Trophoblast cell (in vitro differentiated cells and primary cell): ENCODE results near the gene TMEM208.

Source experiments
- DNase-seq, 2 donors: peaks; one replicate each; pipeline ENCODE4 v3.0.0-alpha.2; 2016
- H2AFZ ChIP-seq: 2 replicates; pipeline ENCODE4 v1.6.1; 2013; ENCODE audit warnings: low read length, moderate library complexity, mild to moderate bottlenecking; ENCODE audit not compliant: insufficient read depth, poor library complexity
- H2AK5ac ChIP-seq: 2 replicates; pipeline ENCODE4 v1.6.1; 2013; ENCODE audit warnings: mild to moderate bottlenecking, low read length
- H2BK120ac ChIP-seq: 2 replicates; pipeline ENCODE4 v1.6.1; 2013; ENCODE audit warnings: low read length, mild to moderate bottlenecking, moderate library complexity; ENCODE audit not compliant: insufficient read depth, poor library complexity
- H2BK12ac ChIP-seq: 2 replicates; pipeline ENCODE4 v1.6.1; 2013; ENCODE audit warnings: mild to moderate bottlenecking, low read length, moderate library complexity
- H2BK5ac ChIP-seq: 2 replicates; pipeline ENCODE4 v1.6.1; 2013; ENCODE audit warnings: low read length, low read depth, moderate library complexity, mild to moderate bottlenecking; ENCODE audit not compliant: poor library complexity
- H3K14ac ChIP-seq: 2 replicates; pipeline ENCODE4 v1.6.1; 2013; ENCODE audit warnings: mild to moderate bottlenecking, low read length
- H3K18ac ChIP-seq: 2 replicates; pipeline ENCODE4 v1.6.1; 2013; ENCODE audit warnings: mild to moderate bottlenecking, low read length
- H3K23ac ChIP-seq: 2 replicates; pipeline ENCODE4 v1.6.1; 2013; ENCODE audit warnings: low read length
- H3K27ac ChIP-seq: 2 replicates; pipeline ENCODE4 v1.5.1; 2013; ENCODE audit warnings: low read depth, mild to moderate bottlenecking, inconsistent platforms, low read length, moderate library complexity
- H3K27me3 ChIP-seq: 2 replicates; pipeline ENCODE4 v1.6.1; 2013; ENCODE audit warnings: inconsistent platforms, mild to moderate bottlenecking, low read length, moderate library complexity; ENCODE audit not compliant: insufficient read depth
- H3K36me3 ChIP-seq, 2 experiments: 1 replicate in 1 of 2; 2 replicates in 1 of 2; pipeline ENCODE4 v1.6.1; 2013; ENCODE audit warnings: low read length in 2 of 2, mild to moderate bottlenecking in 2 of 2, moderate library complexity in 1 of 2; ENCODE audit not compliant: insufficient read depth in 2 of 2, control insufficient read depth in 1 of 2
- H3K4ac ChIP-seq: 2 replicates; pipeline ENCODE4 v1.6.1; 2013; ENCODE audit warnings: low read depth, mild to moderate bottlenecking, low read length, moderate library complexity
- H3K4me1 ChIP-seq, 2 experiments: 1 replicate in 1 of 2; 2 replicates in 1 of 2; pipeline ENCODE4 v1.6.1; 2013; ENCODE audit warnings: low read length in 2 of 2, mild to moderate bottlenecking in 2 of 2, moderate library complexity in 1 of 2; ENCODE audit not compliant: insufficient read depth in 2 of 2, control insufficient read depth in 1 of 2
- H3K4me2 ChIP-seq: 2 replicates; pipeline ENCODE4 v1.6.1; 2013; ENCODE audit warnings: inconsistent platforms, mild to moderate bottlenecking, low read length, moderate library complexity
- H3K4me3 ChIP-seq: 2 replicates; pipeline ENCODE4 v1.5.1; 2013; ENCODE audit warnings: mild to moderate bottlenecking, low read depth, low read length, inconsistent platforms
- H3K79me1 ChIP-seq: one replicate; pipeline ENCODE4 v1.6.1; 2013; ENCODE audit warnings: low read length
- H3K79me2 ChIP-seq: 2 replicates; pipeline ENCODE4 v1.6.1; 2013; ENCODE audit warnings: low read length, mild to moderate bottlenecking; ENCODE audit not compliant: control insufficient read depth, insufficient read depth, poor library complexity
- H3K9ac ChIP-seq: 2 replicates; pipeline ENCODE4 v1.6.1; 2013; ENCODE audit warnings: mild to moderate bottlenecking, low read length
- H3K9me3 ChIP-seq: 2 replicates; pipeline ENCODE4 v1.6.1; 2013; ENCODE audit warnings: low read depth, mild to moderate bottlenecking, control low read depth, inconsistent platforms, low read length; ENCODE audit not compliant: insufficient read depth
- H4K12ac ChIP-seq: 2 replicates; pipeline ENCODE4 v1.6.1; 2013; ENCODE audit warnings: low read depth, mild to moderate bottlenecking, low read length, moderate library complexity
- H4K8ac ChIP-seq: 2 replicates; pipeline ENCODE4 v1.6.1; 2013; ENCODE audit warnings: low read depth, mild to moderate bottlenecking, low read length, moderate library complexity
- H4K91ac ChIP-seq: one replicate; pipeline ENCODE4 v1.6.1; 2013; ENCODE audit warnings: low read depth, mild to moderate bottlenecking, low read length, moderate library complexity
- WGBS: extraction: QIAGEN DNeasy Blood & Tissue Kit; methylation state at CpG from one replicate; pipeline ENCODE4 v1.1.7; 2013; ENCODE audit warnings: missing lambda C conversion rate; ENCODE audit not compliant: insufficient read length, insufficient coverage; ENCODE audit errors: extremely low coverage; 5-methylcytosine and 5-hydroxymethylcytosine counted together

The TMEM208 gene

DNA sequence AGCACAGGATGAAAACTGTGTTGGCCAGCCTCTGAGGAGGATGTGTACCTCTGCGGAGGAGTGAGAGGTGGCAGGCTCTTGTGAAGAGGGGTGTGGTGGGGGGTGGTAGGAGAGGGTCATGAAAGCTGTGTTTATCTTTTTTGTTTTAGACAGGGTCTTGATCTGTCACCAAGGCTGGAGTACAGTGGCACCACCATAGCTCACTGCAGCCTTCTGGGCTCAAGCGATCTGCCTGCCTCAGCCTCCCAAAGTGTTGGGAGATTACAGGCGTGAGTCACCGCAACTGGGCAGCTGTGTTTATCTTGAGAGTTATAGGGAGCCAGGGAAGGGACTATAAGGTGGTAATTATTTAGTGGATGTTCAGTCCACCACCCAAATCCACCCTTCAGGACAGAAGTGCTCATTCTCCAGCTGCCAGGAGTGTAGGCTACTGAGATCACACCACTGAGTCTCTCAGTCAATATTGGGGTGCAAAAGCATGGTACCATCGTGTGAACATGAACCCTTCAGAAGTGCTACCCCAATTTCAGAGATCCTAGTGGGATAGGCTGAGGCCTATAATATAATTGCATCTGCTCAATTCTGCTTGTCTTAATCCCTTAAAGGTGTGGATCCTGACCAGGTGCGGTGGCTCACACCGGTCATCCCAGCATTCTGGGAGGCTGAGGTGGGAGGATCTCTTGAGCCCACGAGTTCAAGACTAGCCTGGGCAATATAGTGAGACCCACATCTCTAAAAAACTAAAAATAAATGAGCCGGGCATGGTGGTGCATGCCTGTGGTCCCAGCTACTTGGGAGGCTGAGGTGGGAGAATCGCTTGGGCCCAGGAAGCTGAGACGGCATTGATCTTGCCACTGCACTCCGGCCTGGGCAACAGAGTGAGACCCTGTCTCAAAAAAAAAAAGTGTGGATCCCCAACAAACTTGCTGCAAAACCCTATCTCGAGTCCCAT, 36.2 kb upstream of the TMEM208 start:
- H3K27ac ChIP-seq = no peak overlapping the region
- peak overlapping the region; percentile 46 for H4K91ac ChIP-seq
- no peak overlapping the region for H3K4ac ChIP-seq
- H3K9me3 ChIP-seq = no peaks in the 10 kb centered on the region
- H3K18ac ChIP-seq = no peak overlapping the region
- H3K79me2 ChIP-seq = peaks cover 12% of the 10 kb centered on the region
- H3K9ac ChIP-seq = no peak overlapping the region
- no peak overlapping the region for H4K8ac ChIP-seq
- no peak overlapping the region for H3K23ac ChIP-seq
- H4K12ac ChIP-seq = no peak overlapping the region
- H3K4me1 ChIP-seq = peaks cover 25 to 29% of the 10 kb centered on the region in 2 experiments
- H3K36me3 ChIP-seq = peaks cover 22 to 25% of the 10 kb centered on the region in 2 experiments
- no peak overlapping the region for H2BK120ac ChIP-seq
- no peak overlapping the region for H2BK5ac ChIP-seq
- H3K4me2 ChIP-seq = no peak overlapping the region
- no peak overlapping the region for H3K4me3 ChIP-seq
- peaks cover 10% of the 10 kb centered on the region for H3K79me1 ChIP-seq
- H3K27me3 ChIP-seq = no peaks in the 10 kb centered on the region
- no CpG with 5 or more reads among the region's 13 CpGs for WGBS
- peak in 1 of 2 donors; percentile 56 for DNase-seq
- no peak overlapping the region for H2AFZ ChIP-seq
- H3K14ac ChIP-seq = no peak overlapping the region
- no peak overlapping the region for H2BK12ac ChIP-seq
- no peak overlapping the region for H2AK5ac ChIP-seq

DNA sequence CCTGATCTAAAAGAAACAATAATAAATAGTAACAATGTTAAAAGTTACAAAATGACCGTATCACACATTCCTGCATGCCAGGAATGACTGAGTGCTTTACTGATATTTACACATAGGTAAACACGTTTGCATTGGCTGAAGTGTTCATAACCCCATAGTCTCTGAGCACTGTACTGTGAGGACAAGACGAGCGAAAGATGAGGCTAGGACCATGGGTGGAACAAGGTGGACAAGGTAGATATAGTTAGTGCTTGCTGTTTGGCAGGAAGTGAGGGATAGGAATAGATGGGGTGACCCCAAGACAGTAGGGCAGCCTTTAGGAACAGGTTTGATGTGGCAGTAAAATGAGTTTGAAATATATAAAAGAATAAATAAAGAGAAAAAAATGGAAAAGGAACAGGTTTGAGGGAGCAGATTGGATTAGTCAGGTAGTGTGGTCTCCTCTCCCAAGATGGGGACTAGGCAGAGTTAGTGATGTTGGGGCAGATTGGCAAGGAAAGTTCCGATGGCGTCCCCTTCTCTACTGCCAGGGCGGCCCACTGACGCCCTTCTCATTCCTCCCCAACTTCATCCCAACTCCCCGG, 35.4 kb upstream of the TMEM208 start:
- H3K14ac ChIP-seq = no peak overlapping the region
- H3K9me3 ChIP-seq = no peaks in the 10 kb centered on the region
- H3K4ac ChIP-seq = no peak overlapping the region
- H3K79me2 ChIP-seq = peaks cover 12% of the 10 kb centered on the region
- peaks cover 30 to 33% of the 10 kb centered on the region in 2 experiments for H3K36me3 ChIP-seq
- H3K4me1 ChIP-seq = peaks cover 21 to 23% of the 10 kb centered on the region in 2 experiments
- no peak overlapping the region for H3K27ac ChIP-seq
- no peak overlapping the region for H3K18ac ChIP-seq
- peak overlapping the region; percentile 58 for H3K4me2 ChIP-seq
- no peak overlapping the region for H4K91ac ChIP-seq
- H3K4me3 ChIP-seq = no peak overlapping the region
- no peak overlapping the region for H2AFZ ChIP-seq
- no peak overlapping the region for H2BK120ac ChIP-seq
- H4K12ac ChIP-seq = no peak overlapping the region
- no CpG with 5 or more reads among the region's 9 CpGs for WGBS
- H3K9ac ChIP-seq = no peak overlapping the region
- H3K79me1 ChIP-seq = peaks cover 10% of the 10 kb centered on the region
- no peak overlapping the region for H2AK5ac ChIP-seq
- no peak overlapping the region for H2BK12ac ChIP-seq
- H3K23ac ChIP-seq = no peak overlapping the region
- DNase-seq = peak in 1 of 2 donors; percentile 81
- peak overlapping the region; percentile 45 for H4K8ac ChIP-seq
- H3K27me3 ChIP-seq = no peaks in the 10 kb centered on the region
- no peak overlapping the region for H2BK5ac ChIP-seq

DNA sequence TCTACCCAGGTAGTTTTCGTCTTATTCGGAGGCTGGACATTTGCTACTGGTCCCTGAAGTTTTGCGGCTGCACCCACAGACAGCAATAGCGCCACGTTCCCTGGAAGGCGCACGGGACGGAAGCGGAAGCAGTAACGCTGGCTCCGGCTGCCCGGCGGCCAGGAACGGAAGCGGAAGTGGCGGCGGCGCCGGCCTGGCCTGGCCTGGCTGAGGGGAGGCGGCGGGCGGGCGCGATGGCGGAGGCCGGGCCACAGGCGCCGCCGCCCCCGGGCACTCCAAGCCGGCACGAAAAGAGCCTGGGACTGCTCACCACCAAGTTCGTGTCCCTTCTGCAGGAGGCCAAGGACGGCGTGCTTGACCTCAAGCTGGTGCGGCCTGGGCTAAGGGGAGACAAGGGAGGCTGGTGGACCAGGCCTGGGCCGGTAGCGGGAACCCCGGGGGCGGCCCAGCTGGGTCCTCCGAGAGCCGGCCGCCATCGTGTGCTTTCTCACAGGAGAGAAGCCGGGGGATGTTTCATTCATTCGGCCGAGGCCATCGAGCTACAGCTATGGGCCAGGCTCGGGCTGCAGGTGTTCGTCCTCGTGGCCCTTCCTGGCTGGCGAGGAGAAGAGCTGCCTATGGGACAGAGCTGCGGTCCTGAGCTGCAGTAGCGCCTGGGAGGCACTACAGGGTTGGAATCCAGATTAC, 34.8 kb upstream of the TMEM208 start, which contains the start of gene E2F4:
E2F4 (plus strand) TSS at position 161 of the 687 bp plus-strand sequence; CDS start at position 234, 73 bp downstream.
- Histone ChIP-seq H3K18ac (peak within 1 kb of the TSS; percentile 94), H2BK12ac (peak within 1 kb of the TSS; percentile 59), H3K4me1 (peaks cover 16 to 18% of the 10 kb centered on the region in 2 experiments), H3K9me3 (no peaks in the 10 kb centered on the region), H3K36me3 (peaks cover 36 to 38% of the 10 kb centered on the region in 2 experiments), H3K9ac (peak within 1 kb of the TSS; percentile 98), H3K27me3 (no peaks in the 10 kb centered on the region), H3K27ac (peak within 1 kb of the TSS; percentile 48), H2BK120ac (peak within 1 kb of the TSS; percentile 81), H2BK5ac (peak within 1 kb of the TSS; percentile 80), H3K4me2 (peak within 1 kb of the TSS; percentile 79), H3K23ac (no peak within 1 kb of the TSS), H4K91ac (peak within 1 kb of the TSS; percentile 87), H3K14ac (peak within 1 kb of the TSS; percentile 92), H3K4ac (peak within 1 kb of the TSS; percentile 99), H2AFZ (peak within 1 kb of the TSS; percentile 72), H3K79me2 (peaks cover 11% of the 10 kb centered on the region), H4K8ac (peak within 1 kb of the TSS; percentile 96), H4K12ac (peak within 1 kb of the TSS; percentile 97), H3K4me3 (peak within 1 kb of the TSS; percentile 98), H3K79me1 (peaks cover 9% of the 10 kb centered on the region), H2AK5ac (peak within 1 kb of the TSS; percentile 98)
- DNase-seq = peak; percentile 85 to 93
- WGBS = no CpG with 5 or more reads among the region's 54 CpGs

DNA sequence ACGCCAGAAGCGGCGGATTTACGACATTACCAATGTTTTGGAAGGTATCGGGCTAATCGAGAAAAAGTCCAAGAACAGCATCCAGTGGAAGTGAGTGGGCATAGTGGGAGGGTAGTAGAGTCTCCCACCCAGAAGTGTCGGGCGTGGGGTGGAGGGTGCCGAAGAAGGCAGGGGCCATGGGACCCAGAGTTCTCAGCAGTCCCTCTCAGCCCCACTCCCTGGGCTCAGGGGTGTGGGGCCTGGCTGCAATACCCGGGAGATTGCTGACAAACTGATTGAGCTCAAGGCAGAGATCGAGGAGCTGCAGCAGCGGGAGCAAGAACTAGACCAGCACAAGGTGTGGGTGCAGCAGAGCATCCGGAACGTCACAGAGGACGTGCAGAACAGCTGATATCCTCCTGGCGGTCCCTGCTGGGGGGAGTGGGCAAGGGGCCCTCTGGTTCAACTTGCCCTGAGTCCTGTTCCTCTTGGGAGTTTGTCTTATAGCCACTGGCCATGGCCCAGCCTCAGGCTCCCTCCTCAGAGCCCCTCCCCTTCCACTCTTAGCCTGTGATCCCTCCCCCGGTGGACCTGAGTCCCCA, 34.1 kb upstream of the TMEM208 start:
- Histone ChIP-seq H3K4me3 (peak overlapping the region; percentile 98), H3K9ac (peak overlapping the region; percentile 98)
- no CpG with 5 or more reads among the region's 17 CpGs for WGBS

More for the DNA sequence above, 34.1 kb upstream of the TMEM208 start:
- Histone ChIP-seq H3K27ac (no peak overlapping the region), H3K14ac (peak overlapping the region; percentile 92), H4K91ac (peak overlapping the region; percentile 87), H2AFZ (no peak overlapping the region), H3K18ac (peak overlapping the region; percentile 94), H3K9me3 (no peaks in the 10 kb centered on the region), H3K79me2 (peaks cover 10% of the 10 kb centered on the region), H2AK5ac (peak overlapping the region; percentile 98), H2BK12ac (no peak overlapping the region), H2BK120ac (peak overlapping the region; percentile 81), H3K79me1 (peaks cover 7% of the 10 kb centered on the region), H3K4me2 (peak overlapping the region; percentile 79), H3K27me3 (no peaks in the 10 kb centered on the region), H4K8ac (peak overlapping the region; percentile 96), H3K4ac (peak overlapping the region; percentile 99), H2BK5ac (no peak overlapping the region), H4K12ac (peak overlapping the region; percentile 97), H3K4me1 (peaks cover 13 to 18% of the 10 kb centered on the region in 2 experiments), H3K23ac (no peak overlapping the region), H3K36me3 (peaks cover 44 to 46% of the 10 kb centered on the region in 2 experiments)
- DNase-seq = no peak
